ENCODE measurements around the gene PPL. TPM values are rescaled to one million over a fixed set of nuclear protein-coding genes. Genes with fewer than 3 reads are reported as not detected.

Gene PPL
- total and polyA plus RNA-seq, 2 donors (not counting 3 experiments of a cell fraction or from before 2014, with no cell fraction given), result 0.07 to 0.20 TPM

DNA sequence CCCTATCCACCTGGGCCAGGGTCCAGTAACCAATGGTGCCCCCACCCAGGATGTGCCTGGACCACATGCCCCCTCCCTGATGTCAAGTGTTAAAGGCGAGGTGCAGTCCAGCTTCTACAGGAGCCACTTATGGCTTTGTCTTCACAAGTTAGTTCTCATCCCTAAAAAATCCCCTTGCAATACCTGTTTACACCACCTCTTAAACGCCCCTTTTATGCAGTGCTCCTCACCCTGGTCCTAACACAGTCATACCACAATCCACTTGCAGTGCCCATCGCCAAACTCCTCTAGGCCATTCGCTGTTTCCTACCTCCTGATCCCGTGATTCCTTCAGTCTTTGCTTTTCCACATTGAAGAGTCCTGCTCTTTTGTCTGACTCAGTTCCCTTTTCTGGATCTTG lies 97.0 kb downstream of the PPL start:
- Histone ChIP-seq H3K9ac (replicated peaks; ENCODE audit: extremely low read depth, insufficient read depth, low read length) (no peak overlapping the region), H3K4me2 (ENCODE audit: insufficient read depth, low read length) (no peak overlapping the region), H3K79me2 (ENCODE audit: control insufficient read depth, insufficient read depth, low read length) (peaks cover 12% of the 10 kb centered on the region), H3K9me1 (replicated peaks; ENCODE audit: control insufficient read depth, extremely low read depth, insufficient read depth, low read length) (no peaks in the 10 kb centered on the region), H4K20me1 (replicated peaks; ENCODE audit: control insufficient read depth, extremely low read depth, insufficient read depth, low read length) (no peaks in the 10 kb centered on the region), H3K9me3 (replicated peaks; ENCODE audit: control insufficient read depth, insufficient read depth, low read length) (no peaks in the 10 kb centered on the region), H3K4me1 (ENCODE audit: control insufficient read depth, extremely low read depth, insufficient read depth, low read length) (no peaks in the 10 kb centered on the region), H3K36me3 (ENCODE audit: control insufficient read depth in 2 of 2, extremely low read depth in 1 of 2, insufficient read depth in 2 of 2, low read length in 2 of 2) (peaks cover 25 to 44% of the 10 kb centered on the region in 2 experiments), H3K27ac (ENCODE audit: insufficient read depth, low read depth, low read length) (no peak overlapping the region), H2AFZ (ENCODE audit: low read depth, low read length) (no peak overlapping the region), H3K4me3 (replicated peaks in 1 of 3; ENCODE audit: insufficient read depth in 1 of 3, low read depth in 1 of 3, low read length in 3 of 3) (no peak overlapping the region), H3K27me3 (ENCODE audit: control insufficient read depth in 2 of 2, insufficient read depth in 2 of 2, low read length in 2 of 2) (no peaks in the 10 kb centered on the region)
- FAIRE-seq (no peak), DNase-seq (ENCODE audit: low read depth, low spot score) (peak; percentile 17)
- ChIA-PET POLR2A (no interaction called here), CTCF (no interaction called here)
- TF ChIP-seq GATA2 (IDR thresholded peaks at IDR 0.05; ENCODE audit: insufficient read depth, insufficient read length, low read depth, low read length) (no peak), POLR2A (IDR thresholded peaks at IDR 0.05; ENCODE audit: low read depth, low read length) (no peak), MAX (IDR thresholded peaks at IDR 0.05; ENCODE audit: insufficient read depth, insufficient read length) (no peak)
- intact Hi-C loops (cut with micrococcal nuclease) (no loop called here), dilution Hi-C loops (cut with MboI; ENCODE audit: extremely low pct_ligation_motif_present, low sequenced_read_pairs) (no loop called here)
- BruUV-seq (replicated peaks), result no TSS peak

DNA sequence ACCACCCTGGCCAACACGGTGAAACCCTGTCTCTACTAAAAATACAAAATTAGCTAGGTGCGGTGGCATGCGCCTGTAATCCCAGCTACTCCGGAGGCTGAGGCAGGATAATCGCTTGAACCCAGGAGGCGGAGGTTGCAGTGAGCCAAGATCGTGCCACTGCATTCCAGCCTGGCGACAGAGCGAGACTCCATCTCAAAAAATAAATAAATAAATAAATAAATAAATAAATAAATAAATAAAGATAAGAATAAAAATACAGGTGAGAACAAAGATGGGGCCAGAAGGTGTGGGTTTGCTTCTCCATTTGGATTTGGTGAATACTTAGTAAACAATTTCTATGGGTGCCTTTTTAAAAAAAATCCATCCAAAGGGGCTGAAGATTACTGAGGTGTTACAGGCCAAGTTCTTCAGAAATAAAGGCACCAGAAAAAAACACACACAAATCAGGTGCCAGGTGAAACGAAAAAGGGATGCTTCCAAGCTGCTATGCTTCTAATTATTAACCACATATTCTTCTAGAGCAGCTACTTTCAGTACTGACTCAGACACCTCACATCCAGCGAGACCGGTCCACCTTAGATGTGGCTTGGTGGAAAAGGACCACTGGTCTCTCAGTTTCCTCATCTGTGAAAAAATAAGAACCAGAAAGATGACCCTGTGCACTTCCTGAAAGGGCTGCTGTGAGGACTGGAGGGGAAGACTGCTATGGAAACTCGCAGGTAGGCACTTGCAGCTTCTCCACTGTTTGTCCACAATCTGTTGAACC lies 99.0 kb downstream of the PPL start:
- Histone ChIP-seq H3K4me1 (ENCODE audit: control insufficient read depth, extremely low read depth, insufficient read depth, low read length) (no peaks in the 10 kb centered on the region), H3K4me2 (ENCODE audit: insufficient read depth, low read length) (no peak overlapping the region), H3K79me2 (ENCODE audit: control insufficient read depth, insufficient read depth, low read length) (peaks cover 12% of the 10 kb centered on the region), H3K27ac (ENCODE audit: insufficient read depth, low read depth, low read length) (no peak overlapping the region), H3K9ac (replicated peaks; ENCODE audit: extremely low read depth, insufficient read depth, low read length) (no peak overlapping the region), H3K9me1 (replicated peaks; ENCODE audit: control insufficient read depth, extremely low read depth, insufficient read depth, low read length) (no peaks in the 10 kb centered on the region), H3K9me3 (replicated peaks; ENCODE audit: control insufficient read depth, insufficient read depth, low read length) (no peaks in the 10 kb centered on the region), H2AFZ (ENCODE audit: low read depth, low read length) (no peak overlapping the region), H3K36me3 (ENCODE audit: control insufficient read depth in 2 of 2, extremely low read depth in 1 of 2, insufficient read depth in 2 of 2, low read length in 2 of 2) (peaks cover 20 to 46% of the 10 kb centered on the region in 2 experiments), H3K4me3 (replicated peaks in 1 of 3; ENCODE audit: insufficient read depth in 1 of 3, low read depth in 1 of 3, low read length in 3 of 3) (no peak overlapping the region), H3K27me3 (ENCODE audit: control insufficient read depth in 2 of 2, insufficient read depth in 2 of 2, low read length in 2 of 2) (no peaks in the 10 kb centered on the region), H4K20me1 (replicated peaks; ENCODE audit: control insufficient read depth, extremely low read depth, insufficient read depth, low read length) (no peaks in the 10 kb centered on the region)
- POLR2A ChIA-PET, result no interaction called here
- CTCF ChIA-PET, result no interaction called here
- TF ChIP-seq JUN (IDR thresholded peaks at IDR 0.05; ENCODE audit: borderline replicate concordance, insufficient read depth, insufficient read length, low read depth) (no peak), CTCF (IDR thresholded peaks at IDR 0.05; ENCODE audit: extremely low read depth in 1 of 2, insufficient read depth in 1 of 2, low read depth in 1 of 2, low read length in 2 of 2) (no peak), FOS (IDR thresholded peaks at IDR 0.05; ENCODE audit: borderline replicate concordance, insufficient read depth, low read length) (no peak), MAX (IDR thresholded peaks at IDR 0.05; ENCODE audit: insufficient read depth, insufficient read length) (no peak), POLR2A (IDR thresholded peaks at IDR 0.05; ENCODE audit: low read depth, low read length) (no peak), POLR2AphosphoS5 (IDR thresholded peaks at IDR 0.05; ENCODE audit: insufficient read depth, low read depth, low read length) (no peak), GATA2 (IDR thresholded peaks at IDR 0.05; ENCODE audit: insufficient read depth, insufficient read length, low read depth, low read length) (no peak), MYC (IDR thresholded peaks at IDR 0.05; ENCODE audit: low read depth, low read length) (no peak), EZH2 (IDR thresholded peaks at IDR 0.05; ENCODE audit: borderline replicate concordance, low read depth, low read length, severe bottlenecking) (no peak)
- FAIRE-seq (no peak), DNase-seq (ENCODE audit: low read depth, low spot score) (no peak)
- dilution Hi-C loops (cut with MboI; ENCODE audit: extremely low pct_ligation_motif_present, low sequenced_read_pairs) (no loop called here), intact Hi-C loops (cut with micrococcal nuclease) (no loop called here)
- BruUV-seq (replicated peaks), result no TSS peak
